B cell (primary cell): Measurements from ENCODE around the gene SEC24D.

Source experiments
- CTCF ChIP-seq: fragments of 200-600 bp; IDR thresholded peaks from one replicate; pipeline ENCODE4 v1.8.0; 2022; ENCODE audit warnings: antibody characterized with exemption, mild to moderate bottlenecking
- EZH2 ChIP-seq: IDR thresholded peaks from 2 replicates; pipeline ENCODE4 v1.6.1; 2012; ENCODE audit warnings: borderline replicate concordance, low read depth, mild to moderate bottlenecking, moderate library complexity, low read length; ENCODE audit not compliant: insufficient read depth, poor library complexity, severe bottlenecking

GRCh38 chr4:118734491-118735205 is 101.3 kb downstream of the SEC24D start:
- TF ChIP-seq CTCF (no peak), EZH2 (no peak)
